KG1 (cell line): ENCODE results near the gene SDK1.
"Not testable (repeated sequence)": the region's sequence is repeated elsewhere in the genome, so short reads cannot be mapped to it uniquely, and the experiment has no call there.

Source experiments
- DNase-seq: peaks from one replicate; lab custom pipeline; 2025; lab: John Stamatoyannopoulos, UW

The SDK1 gene

DNA sequence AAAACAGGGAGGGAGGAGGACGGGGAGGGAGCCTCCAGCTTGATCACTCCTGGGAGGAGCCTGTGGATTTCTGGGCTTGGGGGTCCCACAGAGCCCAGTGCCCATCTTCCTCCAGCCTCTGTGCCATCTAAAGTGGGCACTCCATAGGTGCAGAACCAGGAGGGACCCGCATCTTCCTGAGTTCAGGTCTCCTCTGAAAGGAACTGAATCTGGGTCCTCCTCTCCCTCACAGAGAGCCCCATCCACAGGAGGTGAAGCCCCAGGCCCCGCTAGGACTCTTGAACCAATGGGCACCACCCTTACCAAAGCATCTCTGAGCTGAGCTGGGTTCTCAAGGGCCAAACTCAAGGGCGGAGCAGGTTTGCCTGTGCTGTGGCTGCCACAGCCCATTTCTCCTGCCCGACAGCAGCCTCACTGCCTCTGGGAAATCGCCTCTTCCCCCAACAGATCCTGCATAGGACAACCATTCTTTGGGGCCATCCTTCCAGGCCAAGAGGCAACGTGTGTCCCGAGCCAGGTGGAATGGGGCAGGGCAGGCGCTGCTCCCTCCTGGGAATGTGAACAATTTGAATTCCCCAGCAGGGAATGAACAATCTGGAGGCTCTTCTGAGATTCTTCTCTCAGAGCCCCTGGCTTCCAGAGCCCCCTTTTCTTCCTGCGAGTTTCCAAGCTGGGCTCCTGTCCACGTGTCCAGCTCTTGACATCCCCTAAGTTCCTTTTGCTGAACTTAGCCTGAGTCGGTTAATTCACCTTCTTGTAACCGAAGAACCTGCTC is 970.1 kb downstream of the SDK1 start:
- DNase-seq = no peak

GRCh38 chr7:4271716-4272015 is 970.6 kb downstream of the SDK1 start:
- DNase-seq = no peak

DNA sequence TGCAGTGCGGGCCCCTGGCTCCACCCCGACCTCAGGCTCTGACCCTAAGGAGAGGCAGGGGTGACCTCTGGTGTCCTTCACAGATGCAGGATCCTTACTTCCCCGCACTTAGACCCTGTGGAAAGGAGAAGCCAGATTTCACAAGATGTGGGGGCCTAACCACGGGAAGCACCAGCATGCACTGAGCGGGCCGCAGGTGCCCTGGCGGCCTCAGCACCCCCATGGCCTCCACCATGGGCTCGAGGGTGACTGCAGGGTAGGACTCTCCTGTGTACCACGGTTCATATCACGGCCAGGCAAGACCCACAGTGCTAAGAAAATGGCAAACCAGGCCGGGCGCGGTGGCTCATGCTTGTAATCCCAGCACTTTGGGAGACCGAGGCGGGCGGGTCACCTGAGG is 971.1 kb downstream of the SDK1 start:
- no peak for DNase-seq

DNA sequence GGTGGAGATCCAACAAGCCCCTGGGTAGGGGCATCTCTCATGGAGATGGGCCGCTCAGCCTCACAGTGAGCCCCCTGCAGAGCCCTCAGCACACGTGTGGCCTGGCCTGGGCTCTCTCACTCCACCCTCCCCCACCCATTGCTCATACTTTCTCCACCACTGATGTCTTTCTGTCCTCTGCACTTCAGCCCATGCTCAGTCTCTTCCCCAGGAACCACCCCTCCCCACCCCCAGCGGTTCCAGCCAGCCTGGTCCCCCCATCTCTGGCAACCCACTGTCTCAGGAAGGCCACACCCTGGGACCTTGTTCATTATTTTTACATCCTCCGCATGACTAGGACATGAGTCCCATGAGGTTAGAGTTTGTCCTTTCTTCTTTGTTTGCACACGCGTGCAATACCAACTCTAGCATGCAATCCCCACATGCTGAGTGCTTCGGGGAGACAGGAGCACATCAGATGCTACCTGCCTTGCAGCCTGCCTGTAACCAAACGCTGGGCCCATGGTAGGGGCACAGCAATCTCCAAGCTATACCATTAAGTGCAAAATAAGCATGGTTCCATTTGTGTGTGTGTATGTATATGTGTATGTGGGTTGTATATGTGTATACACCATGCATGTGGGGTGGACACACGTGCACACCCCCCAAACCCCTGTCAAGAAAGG is 972.6 kb downstream of the SDK1 start:
- DNase-seq = no peak

DNA sequence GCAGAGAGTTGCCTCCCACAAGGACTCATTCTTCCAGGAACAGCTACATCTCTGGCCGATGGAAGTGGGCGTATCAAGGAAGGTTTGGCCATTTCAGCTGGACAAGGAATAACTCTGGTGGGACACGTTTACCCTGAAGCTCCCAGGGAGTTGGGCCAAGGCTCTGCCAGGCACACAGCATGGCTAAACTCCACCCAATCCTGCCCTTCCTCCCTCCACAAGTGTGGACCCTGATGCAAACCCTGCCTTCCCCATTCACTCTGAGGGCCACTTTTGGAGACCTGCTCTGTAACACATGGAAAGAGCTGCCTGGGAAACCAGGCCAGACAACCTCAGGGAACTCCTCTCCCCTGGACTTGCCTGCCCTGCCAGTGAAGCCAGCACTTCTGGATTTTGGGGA is 973.2 kb downstream of the SDK1 start:
- DNase-seq = no peak

DNA sequence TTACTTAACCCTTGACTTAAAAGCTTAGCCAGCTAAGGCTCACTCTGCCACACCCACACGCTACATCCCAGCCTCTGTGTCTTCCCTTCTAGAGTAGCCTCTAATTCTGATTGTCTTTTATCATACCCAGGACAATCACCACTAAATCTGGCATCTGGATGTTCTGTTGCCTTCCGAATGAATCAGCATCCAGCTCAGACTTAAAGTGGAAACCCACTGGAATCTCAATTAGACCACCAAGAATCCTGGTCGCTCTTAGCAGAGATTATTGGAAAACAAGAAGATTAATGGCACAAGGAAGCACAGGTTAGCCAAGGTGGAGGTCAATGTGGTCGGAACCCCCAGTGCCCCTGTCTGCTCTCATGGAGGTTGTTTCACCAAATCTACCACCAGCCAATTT is 976.9 kb downstream of the SDK1 start:
- no peak for DNase-seq

GRCh38 chr7:4279216-4279615 is 978.2 kb downstream of the SDK1 start:
- no peak for DNase-seq

- DNase-seq = no peak
Measured at GRCh38 chr7:4281231-4281993, 980.4 kb downstream of the SDK1 start.

DNA sequence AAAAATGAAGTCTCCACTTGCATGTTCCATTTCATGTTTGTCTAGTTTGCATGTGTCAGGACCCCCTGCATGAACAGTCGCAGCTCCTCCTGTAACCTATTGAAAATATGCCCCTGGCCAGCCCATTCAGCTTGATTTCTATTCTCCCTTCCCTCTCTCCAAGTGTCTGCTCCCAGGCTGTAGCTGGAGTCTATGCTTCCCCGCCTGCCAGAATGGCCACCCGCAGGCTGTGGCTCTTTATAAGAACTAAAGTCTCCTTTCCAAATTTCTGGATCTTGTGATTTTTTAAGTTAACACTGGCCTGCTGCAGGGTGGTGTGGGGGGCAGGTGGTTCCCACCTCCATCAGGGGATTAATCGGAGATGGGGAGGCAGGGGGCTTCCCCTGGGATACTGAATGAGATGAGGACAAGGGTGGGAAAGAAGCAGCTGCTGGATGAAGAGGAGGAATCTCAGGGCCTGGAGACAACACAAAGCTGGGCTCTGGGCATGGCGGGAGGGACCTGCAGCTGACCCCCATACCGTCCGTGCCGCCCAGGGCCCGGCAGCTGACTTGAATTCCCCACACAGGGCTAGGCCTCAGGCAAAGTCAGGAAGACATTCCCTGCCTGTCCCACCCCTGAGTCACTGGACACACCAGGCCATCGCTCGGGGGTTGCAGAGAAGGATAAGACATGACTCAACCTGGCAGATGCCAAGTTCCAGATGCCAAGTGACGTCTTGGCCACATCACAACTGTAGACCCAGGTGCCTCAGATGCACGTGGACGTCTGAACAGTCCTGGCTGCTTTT is 981.6 kb downstream of the SDK1 start:
- no peak for DNase-seq

DNA sequence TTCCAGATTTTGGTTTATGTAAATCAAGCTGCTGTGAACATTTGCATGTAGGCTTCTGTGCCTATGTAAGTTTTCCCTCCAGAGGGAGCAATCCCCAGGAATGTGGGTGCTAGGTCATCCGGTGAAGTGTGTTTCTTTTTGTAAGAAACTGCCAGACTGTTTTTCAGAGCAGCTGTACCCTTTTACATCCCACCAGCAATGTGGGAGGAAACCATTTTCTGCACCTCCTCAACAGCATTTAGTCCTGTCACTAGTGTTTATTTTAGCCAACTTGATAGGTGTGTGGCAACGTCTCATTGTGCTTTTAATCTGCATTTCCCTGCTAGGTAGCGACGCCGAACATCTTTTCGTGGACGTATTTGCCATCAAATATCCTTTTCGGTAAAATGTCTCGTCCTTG is 985.3 kb downstream of the SDK1 start:
- no peak for DNase-seq

- no peak for DNase-seq
Measured at GRCh38 chr7:4288791-4289394, 987.8 kb downstream of the SDK1 start.

- DNase-seq = no peak
Measured at GRCh38 chr7:4297165-4297917, 996.3 kb downstream of the SDK1 start.

DNA sequence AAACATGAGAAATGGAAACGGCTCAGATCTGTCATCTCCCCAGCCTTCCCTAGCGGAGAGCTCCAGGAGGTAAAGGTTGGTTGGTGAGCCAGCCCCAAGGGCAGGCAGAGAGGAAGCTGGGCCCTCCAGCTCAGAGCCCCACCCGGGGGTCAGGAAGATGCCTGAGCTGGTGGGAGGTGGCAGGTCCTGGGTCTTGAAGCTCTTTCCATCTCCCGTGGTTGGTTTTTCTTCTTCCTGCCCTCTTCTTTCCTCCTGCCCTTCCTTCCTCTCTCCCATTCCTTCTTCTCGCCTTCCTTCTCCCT is 996.8 kb downstream of the SDK1 start:
- DNase-seq = no peak

DNA sequence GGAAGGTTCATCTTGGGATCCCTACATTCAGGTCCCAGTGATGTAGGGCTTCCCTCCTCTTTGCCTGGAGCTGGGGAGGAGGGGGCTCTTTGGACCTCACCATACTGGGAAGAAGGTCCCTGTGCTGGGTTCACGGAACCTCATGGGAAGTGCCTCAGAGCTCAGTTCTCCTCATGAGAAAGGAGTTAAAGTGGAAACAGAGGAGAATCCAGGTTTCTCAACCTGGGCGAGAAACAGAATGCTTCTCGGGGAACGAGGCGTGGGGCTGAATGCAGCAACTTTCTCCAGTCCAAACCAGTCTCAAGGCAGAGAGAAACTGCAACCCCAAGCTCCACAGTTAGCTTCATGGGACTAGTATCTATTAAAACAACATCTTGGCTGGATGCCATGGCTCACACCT is 998.4 kb downstream of the SDK1 start:
- DNase-seq = no peak

DNA sequence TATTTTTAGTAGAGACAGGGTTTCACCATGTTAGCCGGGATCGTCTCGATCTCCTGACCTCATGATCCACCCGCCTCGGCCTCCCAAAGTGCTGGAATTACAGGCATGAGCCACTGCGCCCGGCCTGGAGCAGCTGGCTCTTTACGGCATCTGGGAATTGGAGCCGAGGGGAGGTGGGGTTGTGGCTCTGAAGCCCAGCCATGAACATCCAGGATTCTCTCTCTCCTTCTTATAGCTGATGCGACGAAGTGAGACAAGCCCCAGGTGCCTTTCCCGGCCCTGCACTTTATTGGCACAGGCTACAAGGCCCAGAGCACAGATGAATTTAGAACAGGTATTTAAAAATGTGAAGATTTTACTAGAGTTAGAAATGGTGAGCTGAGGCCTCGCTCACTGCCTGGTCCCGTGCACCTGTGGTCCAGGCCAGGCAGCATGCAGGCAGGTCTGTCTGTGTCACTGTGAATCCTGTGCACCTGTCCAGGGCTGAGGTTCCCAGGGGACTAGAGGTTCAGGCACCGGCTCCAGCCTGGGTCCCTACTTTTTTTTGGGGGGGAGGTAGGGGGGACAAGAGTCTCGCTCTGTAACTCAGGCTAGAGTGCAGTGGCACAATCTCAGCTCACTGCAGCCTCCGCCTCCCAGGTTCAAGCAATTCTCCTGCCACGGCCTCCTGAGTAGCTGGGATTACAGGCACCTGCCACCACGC is 1001.3 kb downstream of the SDK1 start:
- DNase-seq = no peak

DNA sequence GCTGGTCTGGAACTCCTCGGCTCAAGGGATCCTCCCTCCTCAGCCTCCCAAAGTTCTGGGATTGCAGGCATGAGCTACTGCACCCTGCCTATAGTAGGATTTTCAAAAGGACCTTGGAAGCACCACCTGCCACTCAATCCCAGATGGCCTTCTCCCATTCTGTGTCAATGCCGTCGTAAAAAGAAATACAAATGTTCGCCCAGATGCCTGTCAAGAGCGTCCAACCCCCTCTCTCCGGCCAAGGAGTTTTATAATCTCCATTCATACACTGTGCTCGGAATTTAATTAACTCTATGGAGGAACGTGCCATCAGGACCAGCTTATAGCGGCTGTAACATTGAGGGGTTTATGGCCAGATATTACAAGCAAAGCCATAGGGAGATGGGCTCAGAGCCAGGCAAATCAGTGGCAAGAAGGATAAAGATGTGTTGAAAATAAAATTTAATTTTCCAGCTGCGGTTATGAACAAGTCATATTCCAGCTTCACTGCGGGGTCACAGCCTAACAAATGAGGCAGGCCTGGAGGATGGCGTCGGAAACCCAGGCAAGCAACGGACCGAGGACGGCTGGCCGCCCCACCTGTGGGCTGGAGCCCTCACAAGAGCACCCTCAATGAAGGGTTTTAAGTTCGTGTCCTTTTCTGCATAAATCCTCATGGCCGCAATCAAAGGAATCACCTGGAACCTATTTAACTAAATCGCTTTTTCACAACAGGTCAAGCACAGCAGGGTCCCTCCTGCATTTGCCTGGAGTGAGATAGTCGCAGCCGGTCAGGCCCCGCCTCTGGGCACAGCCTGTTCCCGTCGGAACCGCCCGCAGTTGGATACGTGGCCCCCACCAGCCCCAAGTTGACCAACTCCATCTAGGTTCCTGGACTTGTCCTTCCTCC is 1006.5 kb downstream of the SDK1 start:
- no peak for DNase-seq

DNA sequence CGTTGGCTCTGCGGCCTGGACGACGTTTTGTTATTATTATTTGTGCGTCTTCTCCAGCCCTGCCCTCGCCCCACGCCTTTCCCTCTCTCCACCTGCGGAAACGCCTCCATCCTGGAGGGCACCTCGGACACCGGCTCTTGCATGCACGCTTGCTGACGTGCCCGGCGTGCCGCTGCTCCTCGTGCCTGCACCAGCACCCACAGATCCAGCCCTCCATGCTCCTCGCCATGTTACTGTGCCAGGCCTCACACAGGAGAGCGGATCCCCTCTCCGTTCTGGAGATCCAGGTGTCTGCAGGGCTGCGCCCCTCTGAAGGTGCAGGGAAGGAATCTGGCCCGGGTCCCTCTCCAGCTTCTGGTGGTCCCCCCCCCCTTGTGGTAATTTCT is 1007.1 kb downstream of the SDK1 start:
- DNase-seq = no peak

- DNase-seq = not testable (repeated sequence)
Measured at GRCh38 chr7:4313911-4314310, 1012.9 kb downstream of the SDK1 start.

- DNase-seq = not testable (repeated sequence)
Measured at GRCh38 chr7:4314316-4314715, 1013.3 kb downstream of the SDK1 start.
